ENCODE results near the gene XAB2.

XAB2 gene

DNA sequence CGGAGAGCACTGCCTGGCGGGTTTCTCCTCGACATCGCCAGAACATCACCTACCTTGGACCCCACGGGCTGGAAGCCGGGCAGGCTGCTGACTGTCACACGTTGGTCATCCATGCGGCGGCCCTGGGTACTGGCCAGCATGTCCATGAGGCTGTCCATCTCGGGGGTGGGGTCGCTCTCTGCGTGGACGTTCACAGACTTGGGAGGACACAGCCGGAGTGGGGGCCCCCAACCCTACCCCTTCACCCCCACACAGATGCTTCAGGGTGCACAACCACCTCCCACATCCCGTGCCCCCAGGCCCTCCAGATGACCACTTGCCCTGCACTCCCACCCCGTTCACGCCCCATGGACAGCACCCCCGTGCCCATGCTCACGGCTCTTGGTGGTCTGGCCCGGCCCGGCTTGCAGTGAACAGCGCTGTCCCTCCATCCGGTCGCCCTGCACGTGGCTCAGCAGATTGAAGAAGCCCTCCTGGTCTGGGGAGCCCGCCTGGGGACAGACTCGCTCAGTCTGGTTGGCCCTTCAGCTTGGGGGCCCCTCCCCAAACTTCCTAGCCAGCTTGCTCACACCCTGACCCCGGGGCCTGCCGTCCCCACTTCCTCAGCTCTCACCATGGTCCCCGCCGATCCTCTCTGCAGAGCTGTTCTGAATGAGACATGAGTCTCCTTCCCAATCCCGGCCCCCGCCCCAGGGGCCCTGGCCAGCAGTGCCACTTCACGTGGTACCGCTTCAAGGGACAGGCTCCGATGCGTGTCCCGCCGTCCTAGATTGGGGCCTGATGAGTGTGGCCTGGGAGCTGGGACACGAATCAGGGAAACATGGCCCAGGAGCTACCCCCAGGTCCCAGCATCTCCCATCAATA, 3.2 kb upstream of the XAB2 start:
- no peak for DNase-seq (ENCODE audit: low read depth in 2 of 2)

DNA sequence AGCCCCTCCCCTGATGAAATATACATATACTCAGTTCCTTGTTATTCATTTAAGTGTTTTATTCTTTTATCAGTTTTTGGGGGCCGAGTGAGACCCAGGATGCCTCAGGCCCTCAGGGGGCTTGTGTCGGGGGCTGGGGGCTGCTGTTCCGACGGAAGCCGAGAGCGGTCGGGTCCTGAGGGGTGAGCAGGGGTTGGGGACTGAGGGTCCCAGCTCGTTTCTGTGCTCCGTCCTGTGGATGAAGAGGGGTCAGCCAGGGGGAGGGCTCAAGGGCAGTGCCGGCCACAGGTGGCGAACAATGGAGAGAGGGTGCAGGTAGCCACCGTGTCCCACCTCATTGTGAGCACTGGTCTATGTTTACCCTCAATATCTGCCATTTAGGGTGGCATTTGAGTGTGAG, 2.2 kb upstream of the XAB2 start:
- no peak for DNase-seq (ENCODE audit: low read depth in 2 of 2)

GRCh38 chr19:7628589-7629311, 595 bp downstream of the XAB2 start:
- DNase-seq (ENCODE audit: low read depth in 2 of 2) = no peak

DNA sequence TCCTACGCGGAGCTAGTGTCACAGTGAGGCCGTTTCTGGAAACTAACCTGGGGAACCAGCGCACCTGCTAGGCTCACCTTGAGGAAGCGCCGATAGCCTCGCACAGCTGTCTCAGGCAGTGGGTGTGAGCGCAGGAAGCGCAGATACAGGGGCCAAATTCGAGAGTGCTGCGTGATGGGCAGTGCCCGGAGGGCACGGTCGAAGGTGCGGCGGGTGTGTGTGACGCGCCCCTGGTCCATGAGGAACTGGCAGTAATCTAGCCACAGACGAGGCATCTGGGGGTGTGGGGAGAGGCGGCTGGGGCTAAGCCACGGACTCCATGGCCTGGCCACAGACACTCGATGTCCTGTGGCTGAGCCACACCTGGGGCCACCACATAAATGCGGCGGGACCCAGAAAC, 2.2 kb downstream of the XAB2 start:
- DNase-seq (ENCODE audit: low read depth in 2 of 2) = no peak

GRCh38 chr19:7625763-7626372, 3.5 kb downstream of the XAB2 start:
- DNase-seq (ENCODE audit: low read depth in 2 of 2) = no peak

GRCh38 chr19:7624810-7625209, 4.5 kb downstream of the XAB2 start:
- DNase-seq (ENCODE audit: low read depth in 2 of 2) = no peak

GRCh38 chr19:7623725-7624603, 5.4 kb downstream of the XAB2 start:
- DNase-seq (ENCODE audit: low read depth in 2 of 2) = no peak

DNA sequence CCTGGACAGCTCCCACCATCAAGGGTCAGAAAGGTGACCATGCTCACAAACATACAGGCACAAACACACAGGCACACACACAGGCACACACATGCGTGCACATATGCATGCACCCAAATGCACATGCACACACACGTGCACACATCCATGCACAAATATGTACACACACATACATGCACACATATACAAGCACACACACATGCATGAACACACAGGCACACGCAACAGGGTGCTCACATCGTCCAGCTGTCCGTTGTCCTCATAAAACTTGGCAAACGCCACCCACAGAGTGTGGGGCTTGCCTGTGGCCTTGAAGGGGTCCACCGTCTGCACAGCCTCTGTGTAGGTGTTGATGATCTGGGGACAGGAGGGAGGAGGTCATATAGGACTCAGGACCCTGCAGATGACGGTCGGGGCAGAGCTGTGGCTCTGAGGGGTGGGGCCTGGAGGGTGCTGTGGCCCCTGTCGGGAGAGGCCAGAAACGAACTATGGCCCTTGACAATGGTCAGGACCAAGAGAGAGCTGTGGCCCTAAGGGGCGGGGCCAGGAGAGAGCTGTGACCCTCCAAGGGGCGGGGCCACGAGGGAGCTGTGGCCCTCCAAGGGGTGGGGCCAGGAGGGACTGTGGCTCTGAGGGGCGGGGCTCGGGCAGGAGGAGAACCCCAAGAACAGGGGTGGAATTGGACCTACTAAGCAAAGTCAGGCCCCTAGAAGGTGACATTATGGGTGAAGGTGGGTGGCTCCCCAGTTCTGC, 6.2 kb downstream of the XAB2 start:
- DNase-seq (ENCODE audit: low read depth in 2 of 2) = no peak

DNA sequence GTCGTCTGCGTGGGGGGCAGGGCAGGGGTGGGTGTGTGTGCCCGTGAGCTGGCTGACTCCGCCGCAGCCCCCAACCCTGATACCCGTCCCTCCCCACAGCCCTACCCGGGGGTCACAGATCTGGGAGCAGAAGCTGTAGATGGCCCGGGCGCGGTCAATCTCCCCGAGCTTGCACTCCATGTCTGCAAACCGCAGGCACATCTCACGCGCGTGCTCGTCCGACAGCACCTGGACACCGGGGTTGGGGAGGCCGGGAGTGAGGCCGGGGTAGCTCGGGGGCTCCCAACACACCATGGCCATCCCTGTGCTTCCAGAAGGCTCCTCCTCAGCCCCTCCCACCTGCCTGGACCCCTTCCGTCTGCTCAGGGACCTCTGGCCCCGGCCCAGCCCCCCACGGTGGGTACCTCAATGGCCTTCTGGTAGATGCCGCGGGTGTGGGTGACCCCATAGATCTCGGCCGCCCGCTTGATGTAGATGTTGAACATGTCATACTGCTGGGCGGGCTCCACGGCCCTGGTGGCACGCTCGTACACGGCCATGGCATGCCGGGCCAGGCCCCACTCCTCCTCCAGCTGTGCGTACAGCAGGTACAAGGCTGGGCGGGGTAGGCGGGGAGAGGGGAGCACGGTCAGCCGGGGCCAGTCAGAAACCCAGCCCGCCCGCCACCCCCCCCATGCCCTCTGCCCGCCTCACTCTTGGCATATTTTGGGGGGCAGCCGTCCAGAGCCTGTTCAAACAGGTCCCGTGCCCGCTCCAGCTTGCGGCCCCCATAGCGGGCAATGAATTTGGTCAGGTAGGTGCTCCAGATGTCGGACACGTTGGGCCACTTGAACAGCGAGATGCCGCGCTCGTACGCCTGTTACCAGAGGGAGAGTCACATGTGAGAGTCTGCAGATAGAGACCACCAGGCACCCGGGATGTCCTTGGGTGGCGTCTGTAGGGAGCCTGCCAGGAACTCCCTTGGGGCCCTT, 8.6 kb downstream of the XAB2 start:
- no peak for DNase-seq (ENCODE audit: low read depth in 2 of 2)

- no peak for DNase-seq (ENCODE audit: low read depth in 2 of 2)
Measured at GRCh38 chr19:7619671-7620441, 9.5 kb downstream of the XAB2 start.

GRCh38 chr19:7618771-7619510, 10.4 kb downstream of the XAB2 start:
- DNase-seq (ENCODE audit: low read depth in 2 of 2) = no peak

DNA sequence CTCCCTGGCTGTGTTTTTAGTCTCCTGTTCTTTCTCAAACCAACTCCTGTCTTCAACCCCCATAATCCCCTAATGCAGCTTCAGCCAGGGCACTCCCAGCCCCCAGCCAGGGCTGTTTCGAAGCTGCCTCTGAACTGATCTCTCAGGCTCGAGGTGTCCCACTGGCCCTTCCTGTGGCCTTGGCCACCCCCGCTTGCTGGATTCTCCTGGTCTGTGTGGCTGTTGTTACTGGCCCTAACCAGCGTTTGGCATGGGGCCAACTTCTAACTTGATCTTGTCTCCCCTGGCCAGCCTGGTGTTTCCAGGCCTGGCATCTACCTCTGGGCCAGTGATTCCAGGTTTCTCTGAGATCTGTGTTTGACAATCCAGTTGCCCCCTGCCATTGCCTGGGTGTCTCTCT, 11.0 kb downstream of the XAB2 start:
- DNase-seq (ENCODE audit: low read depth in 2 of 2) = no peak

DNA sequence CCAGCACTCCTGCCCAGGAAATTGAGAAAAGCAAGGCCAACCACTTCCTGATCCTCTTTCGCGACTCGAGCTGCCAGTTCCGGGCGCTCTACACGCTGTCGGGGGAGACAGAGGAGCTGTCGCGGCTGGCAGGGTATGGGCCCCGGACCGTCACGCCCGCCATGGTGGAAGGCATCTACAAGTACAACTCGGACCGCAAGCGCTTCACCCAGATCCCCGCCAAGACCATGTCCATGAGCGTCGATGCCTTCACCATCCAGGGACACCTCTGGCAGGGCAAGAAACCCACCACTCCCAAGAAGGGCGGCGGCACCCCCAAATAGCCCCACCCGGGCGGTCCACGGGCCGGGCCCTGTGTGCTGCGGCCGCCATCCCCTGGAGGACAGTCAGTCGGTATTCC, 11.6 kb downstream of the XAB2 start:
- DNase-seq (ENCODE audit: low read depth in 2 of 2) = no peak

DNA sequence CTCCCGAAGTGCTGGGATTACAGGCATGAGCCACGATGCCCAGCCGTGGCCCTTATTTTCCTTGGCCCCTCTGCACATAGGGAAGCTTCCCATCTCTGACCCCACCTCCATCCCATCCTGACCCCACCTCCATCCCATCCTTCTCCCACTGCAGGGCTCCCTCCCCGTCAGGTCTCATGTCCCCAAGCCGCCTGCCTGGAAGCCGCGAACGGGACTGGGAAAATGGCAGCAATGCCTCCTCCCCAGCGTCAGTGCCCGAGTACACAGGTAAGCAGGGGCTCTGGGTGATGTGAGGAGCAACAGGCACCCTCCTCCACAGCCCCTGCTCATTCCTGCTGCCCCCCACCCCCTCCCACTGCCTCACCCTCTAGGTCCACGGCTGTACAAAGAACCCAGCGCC, 12.2 kb downstream of the XAB2 start:
- DNase-seq (ENCODE audit: low read depth in 2 of 2) = no peak

- DNase-seq (ENCODE audit: low read depth in 2 of 2) = no peak
Measured at GRCh38 chr19:7614859-7615741, 14.2 kb downstream of the XAB2 start.

DNA sequence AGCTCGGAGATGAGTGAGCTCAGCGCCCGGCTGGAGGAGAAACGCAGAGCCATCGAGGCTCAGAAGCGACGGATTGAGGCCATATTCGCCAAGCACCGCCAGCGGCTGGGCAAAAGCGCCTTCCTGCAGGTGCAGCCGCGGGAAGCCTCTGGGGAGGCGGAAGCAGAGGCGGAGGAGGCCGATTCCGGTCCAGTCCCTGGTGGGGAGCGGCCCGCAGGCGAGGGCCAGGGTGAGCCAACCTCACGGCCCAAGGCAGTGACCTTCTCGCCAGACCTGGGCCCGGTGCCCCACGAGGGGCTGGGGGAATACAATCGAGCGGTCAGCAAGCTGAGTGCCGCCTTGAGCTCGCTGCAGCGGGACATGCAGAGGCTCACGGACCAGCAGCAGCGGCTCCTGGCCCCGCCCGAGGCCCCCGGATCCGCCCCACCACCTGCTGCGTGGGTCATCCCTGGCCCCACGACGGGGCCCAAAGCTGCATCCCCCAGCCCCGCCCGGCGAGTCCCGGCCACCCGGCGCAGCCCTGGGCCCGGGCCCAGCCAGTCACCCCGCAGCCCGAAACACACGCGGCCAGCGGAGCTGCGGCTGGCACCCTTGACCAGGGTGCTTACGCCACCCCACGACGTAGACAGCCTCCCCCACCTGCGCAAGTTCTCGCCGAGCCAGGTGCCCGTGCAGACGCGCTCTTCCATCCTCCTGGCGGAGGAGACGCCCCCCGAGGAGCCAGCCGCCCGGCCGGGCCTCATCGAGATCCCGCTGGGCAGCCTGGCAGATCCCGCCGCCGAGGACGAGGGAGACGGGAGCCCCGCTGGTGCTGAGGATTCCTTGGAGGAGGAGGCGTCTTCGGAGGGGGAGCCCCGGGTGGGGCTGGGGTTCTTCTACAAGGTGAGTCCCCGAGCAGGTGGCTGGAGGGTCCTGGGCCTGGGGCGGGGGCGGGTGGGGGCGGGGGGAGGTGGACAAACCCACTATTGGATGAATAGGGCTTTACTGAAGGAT, 16.8 kb downstream of the XAB2 start:
- DNase-seq (ENCODE audit: low read depth in 2 of 2) = no peak
